ENCODE measurements around the gene FAM180B. TPM values are rescaled to one million over a fixed set of nuclear protein-coding genes. Genes with fewer than 3 reads are reported as not detected.

FAM180B gene
- total RNA-seq, 1 donor from 2014 or later: not detected

GRCh38 chr11:47605921-47606320 is 19.4 kb downstream of the FAM180B start:
- no peaks in the 10 kb centered on the region for H3K36me3 ChIP-seq (ENCODE audit: control insufficient read depth, insufficient read depth, low read length)
- DNase-seq (ENCODE audit: low read depth): no peak
- H3K4me3 ChIP-seq (ENCODE audit: low read depth, low read length): no peak overlapping the region
- H3K27me3 ChIP-seq (ENCODE audit: control insufficient read depth, insufficient read depth, low read length): no peaks in the 10 kb centered on the region
- TF ChIP-seq CTCF (IDR thresholded peaks at IDR 0.05; ENCODE audit: insufficient read depth, low read length, poor library complexity, severe bottlenecking): no peak

- H3K4me3 ChIP-seq (ENCODE audit: low read depth, low read length): no peak overlapping the region
- TF ChIP-seq CTCF (IDR thresholded peaks at IDR 0.05; ENCODE audit: insufficient read depth, low read length, poor library complexity, severe bottlenecking): no peak
- DNase-seq (ENCODE audit: low read depth): no peak
- H3K27me3 ChIP-seq (ENCODE audit: control insufficient read depth, insufficient read depth, low read length): no peaks in the 10 kb centered on the region
- no peaks in the 10 kb centered on the region for H3K36me3 ChIP-seq (ENCODE audit: control insufficient read depth, insufficient read depth, low read length)
Observed at GRCh38 chr11:47606731-47607130, 20.3 kb downstream of the FAM180B start.

GRCh38 chr11:47607380-47607779 is 20.9 kb downstream of the FAM180B start:
- no peaks in the 10 kb centered on the region for H3K36me3 ChIP-seq (ENCODE audit: control insufficient read depth, insufficient read depth, low read length)
- no peak for TF ChIP-seq CTCF (IDR thresholded peaks at IDR 0.05; ENCODE audit: insufficient read depth, low read length, poor library complexity, severe bottlenecking)
- H3K27me3 ChIP-seq (ENCODE audit: control insufficient read depth, insufficient read depth, low read length): no peaks in the 10 kb centered on the region
- DNase-seq (ENCODE audit: low read depth): peak; percentile 47
- no peak overlapping the region for H3K4me3 ChIP-seq (ENCODE audit: low read depth, low read length)

GRCh38 chr11:47609675-47610074 is 23.2 kb downstream of the FAM180B start:
- H3K27me3 ChIP-seq (ENCODE audit: control insufficient read depth, insufficient read depth, low read length): no peaks in the 10 kb centered on the region
- TF ChIP-seq CTCF (IDR thresholded peaks at IDR 0.05; ENCODE audit: insufficient read depth, low read length, poor library complexity, severe bottlenecking): no peak
- H3K4me3 ChIP-seq (ENCODE audit: low read depth, low read length): no peak overlapping the region
- DNase-seq (ENCODE audit: low read depth): no peak
- H3K36me3 ChIP-seq (ENCODE audit: control insufficient read depth, insufficient read depth, low read length): no peaks in the 10 kb centered on the region

- no peaks in the 10 kb centered on the region for H3K36me3 ChIP-seq (ENCODE audit: control insufficient read depth, insufficient read depth, low read length)
- no peaks in the 10 kb centered on the region for H3K27me3 ChIP-seq (ENCODE audit: control insufficient read depth, insufficient read depth, low read length)
- no peak for TF ChIP-seq CTCF (IDR thresholded peaks at IDR 0.05; ENCODE audit: insufficient read depth, low read length, poor library complexity, severe bottlenecking)
- DNase-seq (ENCODE audit: low read depth): no peak
- H3K4me3 ChIP-seq (ENCODE audit: low read depth, low read length): no peak overlapping the region
Observed at GRCh38 chr11:47611348-47611794, 24.9 kb downstream of the FAM180B start.

GRCh38 chr11:47615249-47615648 is 28.8 kb downstream of the FAM180B start:
- no peaks in the 10 kb centered on the region for H3K27me3 ChIP-seq (ENCODE audit: control insufficient read depth, insufficient read depth, low read length)
- no peak for DNase-seq (ENCODE audit: low read depth)
- H3K36me3 ChIP-seq (ENCODE audit: control insufficient read depth, insufficient read depth, low read length): no peaks in the 10 kb centered on the region
- no peak overlapping the region for H3K4me3 ChIP-seq (ENCODE audit: low read depth, low read length)
- no peak for TF ChIP-seq CTCF (IDR thresholded peaks at IDR 0.05; ENCODE audit: insufficient read depth, low read length, poor library complexity, severe bottlenecking)

Measured in kidney epithelial cell (primary cell).